ENCODE data around the gene SORCS2.
"Not testable (repeated sequence)": the region's sequence is repeated elsewhere in the genome, so short reads cannot be mapped to it uniquely, and the experiment has no call there.

The SORCS2 gene

GRCh38 chr4:7434141-7434765 is 241.9 kb downstream of the SORCS2 start:
- DNase-seq, result no peak

- DNase-seq, result peak; percentile 42
Observed at GRCh38 chr4:7434766-7435150, 242.4 kb downstream of the SORCS2 start, which contains the start of gene PSAPL1. PSAPL1 (minus strand) TSS chr4:7434930; CDS start chr4:7434879, 51 bp downstream.

GRCh38 chr4:7435471-7436061 is 243.2 kb downstream of the SORCS2 start:
- DNase-seq, result no peak

GRCh38 chr4:7436256-7436655 is 243.9 kb downstream of the SORCS2 start:
- DNase-seq, result no peak

- no peak for DNase-seq
Observed at GRCh38 chr4:7439699-7440098, 247.4 kb downstream of the SORCS2 start.

- no peak for DNase-seq
Observed at GRCh38 chr4:7441201-7441600, 248.9 kb downstream of the SORCS2 start.

- no peak for DNase-seq
Observed at GRCh38 chr4:7442574-7443162, 250.3 kb downstream of the SORCS2 start.

GRCh38 chr4:7444314-7444713 is 252.0 kb downstream of the SORCS2 start:
- no peak for DNase-seq

GRCh38 chr4:7444731-7445130 is 252.4 kb downstream of the SORCS2 start:
- DNase-seq, result no peak

GRCh38 chr4:7447236-7447635 is 254.9 kb downstream of the SORCS2 start:
- DNase-seq, result no peak

GRCh38 chr4:7448036-7448435 is 255.7 kb downstream of the SORCS2 start:
- DNase-seq, result no peak

GRCh38 chr4:7450775-7451433 is 258.6 kb downstream of the SORCS2 start:
- DNase-seq, result no peak

- no peak for DNase-seq
Observed at GRCh38 chr4:7451434-7451789, 259.1 kb downstream of the SORCS2 start.

- no peak for DNase-seq
Observed at GRCh38 chr4:7451800-7452199, 259.5 kb downstream of the SORCS2 start.

GRCh38 chr4:7452802-7453201 is 260.5 kb downstream of the SORCS2 start:
- DNase-seq, result not testable (repeated sequence)

- DNase-seq, result no peak
Observed at GRCh38 chr4:7457201-7458065, 265.1 kb downstream of the SORCS2 start.

- no peak for DNase-seq
Observed at GRCh38 chr4:7458066-7458425, 265.7 kb downstream of the SORCS2 start.

GRCh38 chr4:7458477-7458876 is 266.1 kb downstream of the SORCS2 start:
- no peak for DNase-seq

- DNase-seq, result no peak
Observed at GRCh38 chr4:7459471-7459870, 267.1 kb downstream of the SORCS2 start.

- DNase-seq, result peak; percentile 14
Observed at GRCh38 chr4:7460566-7460965, 268.2 kb downstream of the SORCS2 start.

- no peak for DNase-seq
Observed at GRCh38 chr4:7461230-7461629, 268.9 kb downstream of the SORCS2 start.

- DNase-seq, result peak; percentile 15
Observed at GRCh38 chr4:7462509-7462971, 270.2 kb downstream of the SORCS2 start.

All from fibroblast of skin of right quadriceps (primary cell).